GM18951 (cell line): ENCODE results near the gene UXT.
"Not testable (repeated sequence)": the region's sequence is repeated elsewhere in the genome, so short reads cannot be mapped to it uniquely, and the experiment has no call there.

Experiments used
- POLR2A ChIP-seq: IDR thresholded peaks from 4 replicates; pipeline ENCODE4 v1.6.1; 2011; ENCODE audit warnings: mild to moderate bottlenecking; ENCODE audit not compliant: insufficient read length, insufficient read depth; ENCODE audit errors: extremely low read depth
- in situ Hi-C: fragments of 300-500 bp; cut with MboI; formaldehyde crosslinking; loops from one replicate; pipeline ENCODE4 v1.12.0; 2022; ENCODE audit warnings: low sequenced_read_pairs, mixed read lengths, inconsistent platforms; ENCODE audit not compliant: unreplicated experiment

Gene UXT

DNA sequence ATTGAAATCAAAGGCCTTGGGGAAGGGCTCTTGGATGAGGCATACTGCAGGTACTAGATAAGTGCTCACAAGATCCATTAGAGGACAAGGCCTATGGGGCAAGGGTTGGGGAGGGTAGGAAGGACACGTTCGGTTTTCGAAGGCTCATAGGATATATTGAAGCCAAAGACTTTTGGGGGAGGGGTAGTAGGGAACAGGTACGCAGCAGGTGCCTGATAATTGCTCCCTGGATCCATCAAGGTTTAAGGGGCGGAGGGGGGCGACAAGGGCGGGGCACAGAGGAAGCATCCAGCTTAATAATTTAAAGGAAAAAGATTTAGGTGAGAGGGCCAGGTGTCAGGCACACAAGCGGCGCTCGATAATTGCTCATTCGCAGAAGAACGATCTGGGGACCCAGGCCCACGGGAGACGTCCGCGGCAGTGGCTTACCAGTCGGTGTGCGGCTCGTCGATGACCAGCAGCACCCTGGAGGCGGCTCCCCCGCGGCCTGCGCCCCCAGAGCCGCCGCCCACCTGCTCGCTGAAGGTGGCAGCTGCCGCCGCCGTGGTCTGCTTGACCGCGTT, 40.0 kb downstream of the UXT start:
- no peak for TF ChIP-seq POLR2A
- in situ Hi-C loops: no loop called here

DNA sequence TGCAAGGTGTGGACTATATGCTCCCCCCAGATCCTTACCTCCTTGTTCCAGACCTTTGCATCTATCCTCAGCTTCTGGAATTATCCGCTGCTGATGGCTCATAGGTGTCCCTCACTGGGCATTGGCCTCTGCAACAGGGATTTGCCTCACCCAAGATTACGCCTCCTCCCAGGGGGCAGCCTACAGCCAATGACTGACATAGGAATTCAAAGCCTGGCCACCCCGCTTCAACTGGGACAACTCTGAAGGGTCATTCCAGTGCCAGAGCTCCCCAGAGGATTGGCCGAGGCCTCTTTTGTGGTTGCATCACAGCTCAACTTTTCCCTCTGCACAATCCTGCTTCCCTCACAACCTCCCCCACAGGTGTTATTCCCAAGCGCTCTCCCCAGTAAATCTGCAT, 44.4 kb downstream of the UXT start:
- TF ChIP-seq POLR2A: no peak
- in situ Hi-C loops: no loop called here

DNA sequence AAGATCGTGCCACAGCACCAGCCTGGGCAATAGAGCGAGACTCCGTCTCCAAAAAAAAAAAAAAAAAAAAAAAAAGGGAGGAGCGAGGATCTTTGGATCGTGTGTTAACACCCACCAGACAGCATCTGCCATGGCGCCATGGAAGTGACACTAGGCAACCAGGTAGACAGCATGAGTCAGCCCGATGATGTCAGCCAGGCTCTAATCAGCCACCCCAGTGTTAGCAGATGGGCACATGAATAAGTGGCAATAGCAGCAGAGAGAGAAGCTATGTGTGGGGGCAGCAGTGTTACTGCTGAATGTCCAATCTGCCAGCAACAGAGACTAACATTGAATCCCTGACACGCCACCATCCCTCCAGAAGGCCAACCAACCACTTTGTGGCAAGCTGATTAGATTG, 45.9 kb downstream of the UXT start:
- in situ Hi-C loops: no loop called here

DNA sequence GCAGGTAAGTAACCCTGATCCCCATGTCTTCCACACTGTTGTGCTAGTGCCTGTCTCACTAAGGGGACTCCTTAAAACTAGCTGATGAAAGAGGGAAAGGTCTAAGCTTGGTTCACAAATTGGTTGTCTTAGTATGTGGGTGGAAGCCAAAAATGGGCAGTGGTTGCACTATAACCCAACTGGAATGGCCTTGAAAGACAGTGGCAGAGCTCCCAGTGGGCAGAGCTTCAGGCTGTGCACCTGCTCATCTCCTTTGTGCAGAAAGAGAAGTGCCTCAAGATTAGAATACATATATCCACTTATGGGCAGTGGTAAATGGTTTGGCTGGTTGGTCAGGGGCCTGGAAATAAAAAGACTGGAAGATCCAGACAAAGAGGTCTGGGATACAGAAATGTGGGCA, 46.6 kb downstream of the UXT start:
- no peak for TF ChIP-seq POLR2A
- in situ Hi-C loops: no loop called here

More for the DNA sequence above, 45.9 kb downstream of the UXT start:
- TF ChIP-seq POLR2A: no peak

DNA sequence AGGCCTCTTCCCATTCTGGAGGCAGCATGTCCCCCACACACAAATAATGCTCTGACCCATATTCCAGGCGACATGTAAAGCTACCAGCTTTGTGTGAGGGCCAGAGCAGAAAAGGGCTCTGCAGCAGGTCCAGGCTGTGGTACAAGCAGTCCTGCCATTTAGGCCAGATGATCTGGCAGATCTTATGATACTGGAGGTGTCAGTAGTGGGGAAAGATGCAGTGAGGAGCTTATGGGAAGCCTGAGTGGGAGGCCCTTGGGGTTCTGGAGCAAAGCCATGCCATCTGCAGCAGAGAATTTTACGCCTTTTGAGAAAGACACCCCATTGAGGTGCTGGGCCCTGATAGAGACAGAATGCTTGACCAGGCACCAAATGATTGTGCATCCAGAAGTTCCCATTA, 47.1 kb downstream of the UXT start:
- in situ Hi-C loops: no loop called here
- no peak for TF ChIP-seq POLR2A

DNA sequence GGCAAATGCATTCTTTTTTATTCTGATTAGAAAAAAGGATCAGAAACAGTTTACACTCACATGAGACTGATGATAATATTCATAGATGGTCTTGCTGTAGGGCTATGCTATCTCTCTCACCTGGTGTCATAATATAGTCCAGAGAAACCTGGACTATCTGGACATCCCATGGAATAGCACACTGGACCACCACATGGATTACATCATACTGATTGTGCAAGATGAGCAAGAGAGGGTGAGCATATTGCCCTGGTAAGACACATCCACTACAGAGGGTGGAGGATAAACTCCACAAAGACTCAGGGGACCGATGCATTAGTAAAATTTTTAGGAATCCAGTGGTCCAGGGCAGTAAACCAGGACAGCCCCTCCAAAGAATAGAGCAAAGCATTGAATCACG, 47.5 kb downstream of the UXT start:
- no peak for TF ChIP-seq POLR2A
- in situ Hi-C loops: no loop called here

DNA sequence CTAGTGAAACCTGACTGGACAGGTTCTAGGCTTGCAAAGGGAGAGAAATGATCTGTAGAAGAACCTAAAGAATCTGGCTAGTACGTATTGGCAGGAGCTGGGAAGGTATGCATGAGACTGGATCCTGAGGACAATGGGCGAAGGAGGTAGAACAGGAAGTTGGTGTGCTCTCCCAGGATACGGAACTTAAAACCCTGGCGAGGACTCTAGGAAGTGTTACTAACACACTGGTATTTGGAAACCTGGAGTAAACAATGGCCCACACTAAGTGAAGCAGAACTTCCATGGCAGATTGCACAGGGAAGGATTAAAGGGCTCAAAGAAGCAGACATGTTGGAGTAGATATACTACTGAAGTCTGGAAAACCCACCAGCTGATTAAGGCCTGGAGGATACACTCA, 48.5 kb downstream of the UXT start:
- no peak for TF ChIP-seq POLR2A
- in situ Hi-C loops: no loop called here

DNA sequence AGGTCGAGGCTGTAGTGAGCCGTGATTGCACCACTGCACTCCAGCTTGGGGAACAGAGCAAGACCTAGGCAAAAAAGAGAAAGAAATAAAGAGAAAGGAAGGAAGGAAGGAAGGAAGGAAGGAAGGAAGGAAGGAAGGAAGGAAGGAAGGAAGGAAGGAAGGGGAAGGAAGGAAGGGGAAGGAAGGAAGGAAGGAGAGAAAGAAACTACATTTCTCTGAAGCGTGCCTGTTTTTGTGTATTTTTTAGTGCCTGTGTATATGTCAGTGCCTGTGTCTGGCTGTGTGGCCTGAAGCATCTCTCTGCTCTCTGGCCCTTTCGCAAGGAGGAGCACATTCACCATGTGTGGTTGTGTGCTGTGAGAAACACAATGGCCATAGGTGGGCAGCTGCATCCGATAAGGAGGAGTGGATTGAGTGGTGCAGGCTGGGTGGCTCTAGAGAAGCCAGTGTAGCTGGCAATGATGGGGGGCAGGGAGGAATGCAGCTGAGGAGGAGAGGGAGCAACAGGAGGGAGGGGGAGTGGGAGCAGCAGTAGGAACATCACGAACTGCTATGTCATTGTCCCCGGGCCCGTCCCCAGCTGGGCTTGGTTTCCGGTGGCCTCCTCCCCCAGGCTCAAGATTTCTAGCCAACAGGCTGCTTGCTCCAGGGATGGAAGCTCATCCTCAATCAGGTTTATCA, 50.7 kb downstream of the UXT start:
- TF ChIP-seq POLR2A: no peak
- in situ Hi-C loops: no loop called here

DNA sequence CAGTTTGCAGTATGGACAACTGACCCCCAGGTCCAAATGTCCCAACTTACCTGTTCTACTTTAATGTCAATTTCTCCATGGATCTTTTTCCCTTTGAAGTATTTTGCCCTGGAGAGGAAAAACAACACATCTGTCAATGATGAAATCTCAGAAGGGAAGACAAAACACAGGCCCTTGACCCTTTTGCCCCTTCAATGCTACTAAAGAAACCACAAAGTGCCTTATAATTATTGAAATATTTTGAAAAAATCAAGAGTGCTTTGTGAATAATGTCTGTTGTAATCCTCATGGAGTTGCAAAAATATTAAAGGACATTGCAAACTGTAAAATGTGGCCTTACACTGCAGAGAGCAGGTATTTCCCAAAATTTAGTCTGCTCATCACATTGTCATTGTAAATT, 51.9 kb downstream of the UXT start:
- in situ Hi-C loops: no loop called here
- TF ChIP-seq POLR2A: no peak

DNA sequence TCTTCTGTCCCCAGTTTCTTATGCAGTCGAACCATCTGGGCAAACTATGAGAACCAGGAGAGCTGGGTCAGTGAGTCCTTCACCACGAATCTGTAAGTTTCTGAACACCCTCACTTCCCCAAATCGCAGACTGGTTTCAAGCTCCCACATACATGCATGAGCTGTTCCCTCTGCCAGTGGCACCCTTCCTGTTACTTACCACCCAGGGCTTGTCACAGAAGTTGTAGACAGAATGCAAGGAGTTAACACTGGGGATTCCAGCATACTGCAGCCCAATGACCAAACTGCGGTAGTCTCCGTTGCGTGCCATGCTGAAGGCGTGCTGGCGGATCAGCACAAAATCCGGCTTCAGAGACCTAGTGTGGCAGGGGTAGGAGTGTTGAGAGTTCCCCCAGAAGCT, 54.0 kb downstream of the UXT start:
- TF ChIP-seq POLR2A: no peak
- in situ Hi-C loops: no loop called here

DNA sequence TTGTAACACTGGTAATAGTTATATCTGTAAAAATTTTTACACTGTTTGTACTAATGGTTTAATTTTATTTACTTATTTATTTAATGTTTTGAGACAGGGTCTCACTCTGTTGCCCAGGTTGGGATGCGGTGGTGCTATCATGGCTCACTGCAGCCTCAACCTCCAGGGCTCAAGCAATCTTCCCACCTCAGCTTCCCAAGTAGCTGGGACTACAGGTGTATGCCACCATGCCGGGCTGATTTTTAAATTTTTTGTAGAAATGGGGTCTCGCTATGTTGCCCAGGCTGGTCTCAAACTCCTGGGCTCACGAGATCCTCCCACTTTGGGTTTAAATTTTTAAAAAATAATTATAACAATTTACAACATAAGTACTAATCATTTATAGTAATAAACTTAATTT, 55.9 kb downstream of the UXT start:
- in situ Hi-C loops: not testable (repeated sequence)
